ENCODE results near the gene WNT3A.

WNT3A gene

GRCh38 chr1:228031276-228031995 is 24.6 kb downstream of the WNT3A start:
- no peak for DNase-seq (ENCODE audit: low read depth in 2 of 2)

DNA sequence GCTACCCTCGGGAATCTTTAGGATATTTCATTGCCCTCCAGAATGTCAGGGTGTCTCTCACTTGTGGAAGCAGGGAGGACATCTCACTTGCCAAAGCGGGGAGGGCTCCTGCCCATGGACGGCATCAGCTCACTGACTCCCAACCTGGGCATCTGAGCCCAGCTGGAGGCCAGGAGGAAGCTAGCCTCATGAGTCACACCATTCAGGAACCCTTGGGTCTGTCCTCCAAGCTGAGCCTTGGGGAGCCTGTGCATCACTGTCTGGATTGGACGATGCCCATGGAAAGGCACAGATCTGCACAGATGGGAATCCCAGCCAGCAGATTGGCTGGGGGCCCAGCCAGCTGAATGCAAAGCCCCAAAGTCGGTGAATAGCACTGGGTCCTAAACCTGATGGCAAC is 25.2 kb downstream of the WNT3A start:
- no peak for DNase-seq (ENCODE audit: low read depth in 2 of 2)

DNA sequence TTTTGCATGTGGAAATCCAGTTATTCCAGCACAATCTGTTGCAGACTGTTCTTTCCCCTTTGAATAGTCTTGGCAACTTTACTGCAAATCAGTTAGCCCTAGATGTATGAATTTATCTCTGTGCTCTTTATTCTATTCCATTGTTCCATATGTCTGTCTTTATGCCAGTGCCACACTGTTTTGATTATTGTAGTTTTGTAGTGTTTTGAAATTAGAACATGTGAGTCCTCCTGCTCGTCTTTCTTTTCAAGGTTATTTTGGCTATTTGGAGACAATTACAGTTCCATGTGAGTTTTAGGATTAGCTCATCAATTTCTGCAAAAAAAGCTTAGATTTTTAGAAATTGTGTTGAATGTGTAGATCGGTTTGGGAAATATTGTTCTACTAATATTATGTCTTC is 26.6 kb downstream of the WNT3A start:
- DNase-seq (ENCODE audit: low read depth in 2 of 2), result no peak

GRCh38 chr1:228034954-228035837 is 28.4 kb downstream of the WNT3A start:
- no peak for DNase-seq (ENCODE audit: low read depth in 2 of 2)

DNA sequence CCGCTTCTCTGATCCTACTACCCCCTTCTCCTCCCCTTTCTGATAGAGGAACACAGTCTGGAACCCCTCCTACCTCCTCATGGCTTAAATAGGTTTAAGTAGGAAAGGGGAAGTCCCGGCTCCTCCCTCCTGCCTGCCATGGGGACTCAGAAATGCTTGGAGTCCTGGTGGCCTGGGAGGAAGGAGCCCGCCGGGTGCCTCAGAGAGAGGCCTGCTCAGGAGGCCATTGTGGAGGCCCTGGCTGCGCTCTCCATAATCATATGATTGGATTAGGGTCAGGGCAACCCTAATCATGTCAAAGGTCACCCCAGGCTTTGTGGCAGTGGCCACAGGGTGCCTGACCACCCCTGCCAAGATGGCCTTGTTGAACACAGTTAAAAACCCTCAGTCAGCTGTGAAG is 29.0 kb downstream of the WNT3A start:
- DNase-seq (ENCODE audit: low read depth in 2 of 2), result no peak

GRCh38 chr1:228036701-228037231 is 30.0 kb downstream of the WNT3A start:
- DNase-seq (ENCODE audit: low read depth in 2 of 2), result no peak

DNA sequence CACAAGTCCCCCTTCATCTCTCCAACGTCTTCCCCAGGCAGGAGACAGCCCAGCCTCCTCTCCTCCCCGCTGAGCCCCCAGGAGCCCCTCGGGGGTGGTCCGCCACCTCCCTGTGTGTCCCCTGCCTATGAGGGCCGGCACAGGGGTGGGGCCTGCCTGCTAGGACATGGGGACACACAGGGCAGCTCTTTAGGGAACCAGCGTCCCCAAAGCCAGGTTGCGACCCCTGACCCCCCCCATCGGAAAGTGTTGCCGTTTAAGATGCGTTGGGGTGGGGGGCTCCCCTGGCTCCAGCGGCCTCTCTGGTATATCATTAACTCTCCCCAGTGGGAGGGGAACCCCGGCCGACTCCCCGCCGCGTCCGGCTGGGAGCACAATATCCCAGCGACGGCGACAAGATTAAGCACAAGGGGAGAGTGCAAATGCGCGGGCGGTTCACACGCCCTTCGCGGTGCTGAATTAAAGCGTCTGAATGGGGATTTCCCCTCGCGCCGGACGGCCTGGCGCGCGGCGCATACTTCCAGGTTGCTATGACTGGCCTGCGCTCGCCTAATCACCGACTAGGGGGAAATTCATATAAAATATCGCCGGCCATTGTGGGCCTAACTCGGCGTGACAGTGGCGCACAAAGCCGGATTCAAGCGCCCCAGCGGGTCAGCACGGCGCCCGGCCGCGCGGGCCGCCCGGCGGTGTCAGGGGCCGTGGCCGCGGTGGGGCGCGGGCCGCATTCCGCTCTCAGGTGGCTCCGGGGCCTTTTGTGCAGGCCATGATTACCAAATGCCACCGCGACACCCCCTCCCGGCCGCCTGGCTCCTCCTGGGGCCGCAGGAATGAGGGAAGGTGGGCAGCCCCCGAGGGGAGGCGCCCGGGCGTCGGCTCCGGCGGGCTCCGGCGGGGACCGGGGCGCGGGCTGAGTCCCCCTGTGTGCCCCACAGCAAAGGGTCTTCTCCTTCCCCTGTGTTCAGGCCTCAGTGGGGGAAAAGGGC is 30.9 kb downstream of the WNT3A start:
- peak; percentile 15 to 36 for DNase-seq (ENCODE audit: low read depth in 2 of 2)

DNA sequence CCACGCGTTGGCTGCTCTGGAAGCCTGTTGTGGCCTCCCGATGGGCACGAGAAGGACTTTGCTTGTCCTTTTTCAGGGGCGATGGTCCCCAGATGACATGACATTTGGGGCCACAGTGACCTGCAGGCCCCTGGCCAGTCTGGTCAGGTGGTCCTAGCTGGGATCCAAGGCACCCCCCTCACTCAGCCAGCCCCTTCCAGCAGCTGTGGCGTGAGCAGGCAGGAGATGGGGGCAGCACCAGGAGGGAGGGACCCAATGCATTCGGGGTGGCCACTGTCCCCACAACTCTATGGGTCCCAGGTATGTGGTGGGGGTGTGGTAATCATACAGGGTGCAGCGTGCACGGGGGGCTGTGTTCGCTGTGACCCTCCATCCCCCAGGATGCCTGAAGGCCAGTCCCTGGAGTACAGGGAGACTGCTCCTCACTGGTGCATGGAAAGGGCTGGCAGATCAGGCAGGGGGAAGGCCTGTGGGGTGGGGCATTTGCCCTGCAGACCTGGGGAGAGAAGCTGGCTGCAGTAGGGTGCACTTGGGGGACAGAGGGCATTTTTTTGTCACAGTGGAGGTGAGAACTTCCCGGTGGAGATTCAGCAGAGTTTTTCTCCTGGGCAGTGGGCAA is 31.7 kb downstream of the WNT3A start:
- no peak for DNase-seq (ENCODE audit: low read depth in 2 of 2)

DNA sequence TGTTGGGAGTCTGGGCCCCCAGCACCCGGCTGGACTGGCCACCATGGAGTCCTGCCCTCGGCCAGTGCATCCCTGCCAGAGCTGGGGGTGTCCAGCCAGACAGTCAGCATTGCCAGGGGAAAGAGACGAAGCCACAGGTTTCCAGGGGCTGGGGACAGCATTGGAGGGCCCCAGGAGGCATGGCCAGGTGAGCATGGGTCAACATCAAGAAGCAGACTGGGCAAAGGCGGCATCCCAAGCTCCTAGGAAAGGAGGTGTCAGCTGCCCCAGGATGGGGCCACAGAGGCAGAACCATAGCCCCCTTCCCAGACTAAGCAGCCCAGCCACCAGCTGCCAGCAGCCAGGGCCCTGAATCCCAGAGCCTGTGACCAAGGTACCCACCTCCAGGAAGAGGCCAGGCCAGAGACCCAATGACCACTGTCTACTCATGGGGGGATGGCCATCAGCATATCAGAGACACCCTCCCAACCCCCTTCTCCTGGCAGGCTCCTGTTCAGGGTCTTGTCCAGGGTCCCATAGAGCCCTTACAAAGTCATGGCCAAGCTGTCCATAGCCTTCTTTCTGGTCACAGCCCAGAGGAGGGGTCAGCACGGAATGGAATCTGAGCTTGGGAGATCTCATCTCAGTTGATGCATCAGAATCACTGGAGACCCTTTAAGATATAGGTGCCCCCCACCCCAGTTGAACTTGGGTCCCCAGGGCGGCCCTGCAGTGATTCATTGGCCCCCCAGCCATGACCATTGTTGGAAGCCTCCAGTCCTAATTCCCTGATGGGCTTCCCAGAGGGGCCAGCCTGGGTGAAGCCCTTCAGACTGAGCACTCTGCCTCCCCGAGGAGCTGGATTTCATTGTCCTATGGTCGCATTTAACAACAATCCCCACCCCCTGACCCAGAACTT is 32.5 kb downstream of the WNT3A start:
- DNase-seq (ENCODE audit: low read depth in 2 of 2), result no peak

GRCh38 chr1:228039986-228040385 is 33.2 kb downstream of the WNT3A start:
- no peak for DNase-seq (ENCODE audit: low read depth in 2 of 2)

DNA sequence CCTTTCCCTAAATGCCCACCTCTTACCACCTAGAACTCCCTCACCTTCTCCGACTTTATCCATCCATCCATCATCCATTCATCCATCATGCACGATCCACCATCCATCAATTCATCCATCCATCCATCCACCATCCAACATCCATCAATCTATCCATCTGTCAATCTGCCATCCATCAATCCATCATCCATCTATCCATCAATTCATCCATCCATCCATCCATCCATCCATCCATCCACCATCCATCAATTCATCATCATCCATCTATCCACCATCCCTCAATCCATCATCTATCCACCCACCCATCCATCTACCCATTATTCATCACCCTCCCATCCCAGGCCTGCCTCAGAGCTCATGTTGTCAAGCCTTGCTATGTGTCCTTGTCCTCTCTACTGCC is 34.5 kb downstream of the WNT3A start:
- DNase-seq (ENCODE audit: low read depth in 2 of 2), result no peak

DNA sequence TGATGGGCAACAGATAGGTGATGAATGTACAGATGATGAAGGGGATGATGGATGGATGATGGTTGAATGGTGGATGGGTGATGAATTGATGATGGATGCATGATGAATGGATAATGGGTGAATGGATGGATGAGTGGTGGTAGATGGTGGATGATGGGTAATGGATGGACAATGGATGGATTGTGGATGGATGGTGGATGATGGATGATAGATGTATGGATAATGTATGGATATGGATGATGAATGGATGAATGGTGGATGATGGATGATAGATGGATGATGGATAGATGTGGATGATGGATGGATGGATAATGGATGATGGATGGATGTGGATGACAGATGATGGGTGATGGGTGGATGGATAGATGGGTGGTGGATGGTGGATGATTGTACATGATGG is 35.7 kb downstream of the WNT3A start:
- DNase-seq (ENCODE audit: low read depth in 2 of 2), result no peak

DNA sequence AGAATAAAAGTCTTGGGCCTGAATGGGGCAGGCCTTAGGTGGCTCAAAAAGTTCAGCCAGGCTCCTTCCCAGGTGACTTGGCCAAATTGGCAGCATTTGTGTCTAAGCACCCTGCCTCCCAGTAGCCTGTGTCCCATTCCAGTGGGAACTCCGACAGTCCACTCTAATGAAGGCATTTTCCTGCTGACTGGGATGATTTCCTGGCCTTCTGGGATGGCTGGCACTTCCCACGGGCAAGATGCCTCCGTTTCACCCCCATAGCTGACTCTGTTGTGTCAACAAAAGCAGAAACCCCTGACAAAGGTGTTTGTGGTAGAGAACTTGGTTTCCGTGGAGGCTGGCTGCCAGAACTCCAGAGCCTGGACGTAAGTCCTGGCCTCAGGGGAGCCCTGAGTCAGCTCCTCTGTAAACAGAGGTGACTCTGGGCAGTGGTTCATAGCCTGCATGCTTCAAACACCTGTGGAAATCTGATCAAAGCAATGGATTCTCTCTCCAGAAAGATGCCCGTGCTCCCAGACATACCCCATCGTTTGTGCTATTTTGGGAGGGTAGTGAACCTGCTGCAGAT is 36.6 kb downstream of the WNT3A start:
- no peak for DNase-seq (ENCODE audit: low read depth in 2 of 2)

DNA sequence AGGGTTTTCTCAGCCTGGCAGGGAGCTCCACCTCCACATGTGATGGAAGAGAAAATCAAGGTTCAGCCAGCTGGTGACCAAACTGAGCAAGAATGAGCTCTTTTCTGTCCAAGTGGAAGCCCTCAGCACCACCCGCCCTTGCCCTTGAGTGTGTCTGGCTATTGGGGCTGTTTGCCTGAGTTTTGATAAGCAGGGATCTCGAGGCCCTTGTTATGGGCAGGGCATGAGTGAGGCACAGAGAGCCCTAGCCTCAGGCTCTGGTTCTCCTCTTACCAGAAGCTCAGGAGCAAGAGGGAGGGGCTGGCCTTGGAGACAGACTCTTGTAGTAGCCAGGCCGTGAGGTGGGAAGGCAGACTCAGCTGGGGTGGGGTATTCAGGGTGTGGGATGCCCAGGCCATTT is 38.2 kb downstream of the WNT3A start:
- no peak for DNase-seq (ENCODE audit: low read depth in 2 of 2)

DNA sequence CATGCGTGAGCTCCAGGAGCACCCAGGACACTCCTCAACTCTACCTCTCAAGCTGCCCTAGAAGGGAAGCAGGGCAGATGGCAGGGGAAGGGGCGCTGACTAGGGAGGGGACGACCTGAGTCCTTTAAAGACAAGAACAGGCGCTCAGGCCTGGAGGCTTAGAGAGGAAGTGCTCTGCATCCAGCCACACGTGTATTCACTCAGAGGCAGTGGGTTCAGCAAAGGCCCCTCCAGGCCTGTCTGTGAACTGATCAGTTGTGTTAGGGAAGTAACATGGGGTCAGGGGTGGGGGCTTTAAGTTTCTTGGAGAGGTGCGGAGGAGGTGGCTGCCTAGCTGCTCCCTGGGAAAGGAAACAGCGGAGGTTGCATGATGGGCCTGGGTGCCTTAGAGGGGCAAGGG is 38.6 kb downstream of the WNT3A start:
- DNase-seq (ENCODE audit: low read depth in 2 of 2), result no peak

GRCh38 chr1:228045871-228046270 is 39.1 kb downstream of the WNT3A start:
- no peak for DNase-seq (ENCODE audit: low read depth in 2 of 2)

- DNase-seq (ENCODE audit: low read depth in 2 of 2), result no peak
Observed at GRCh38 chr1:228046421-228047182, 39.8 kb downstream of the WNT3A start.

GRCh38 chr1:228047183-228047466 is 40.3 kb downstream of the WNT3A start:
- DNase-seq (ENCODE audit: low read depth in 2 of 2), result no peak

GRCh38 chr1:228048120-228048519 is 41.3 kb downstream of the WNT3A start:
- no peak for DNase-seq (ENCODE audit: low read depth in 2 of 2)

All from stimulated activated CD4-positive, alpha-beta T cell treated with anti-CD3 and anti-CD28 coated beads, Interleukin-15, amount 100 ng/mL, for 48 hours (primary cell).